GM18502 (cell line): ENCODE data around the gene CCDC85C.

Experiments used
- ATAC-seq: cut with Tn5 transposase; IDR thresholded peaks from one replicate; pipeline ENCODE4 v1.9.1; 2021; ENCODE audit warnings: mild to moderate bottlenecking; ENCODE audit not compliant: unreplicated experiment, poor library complexity

Gene CCDC85C

DNA sequence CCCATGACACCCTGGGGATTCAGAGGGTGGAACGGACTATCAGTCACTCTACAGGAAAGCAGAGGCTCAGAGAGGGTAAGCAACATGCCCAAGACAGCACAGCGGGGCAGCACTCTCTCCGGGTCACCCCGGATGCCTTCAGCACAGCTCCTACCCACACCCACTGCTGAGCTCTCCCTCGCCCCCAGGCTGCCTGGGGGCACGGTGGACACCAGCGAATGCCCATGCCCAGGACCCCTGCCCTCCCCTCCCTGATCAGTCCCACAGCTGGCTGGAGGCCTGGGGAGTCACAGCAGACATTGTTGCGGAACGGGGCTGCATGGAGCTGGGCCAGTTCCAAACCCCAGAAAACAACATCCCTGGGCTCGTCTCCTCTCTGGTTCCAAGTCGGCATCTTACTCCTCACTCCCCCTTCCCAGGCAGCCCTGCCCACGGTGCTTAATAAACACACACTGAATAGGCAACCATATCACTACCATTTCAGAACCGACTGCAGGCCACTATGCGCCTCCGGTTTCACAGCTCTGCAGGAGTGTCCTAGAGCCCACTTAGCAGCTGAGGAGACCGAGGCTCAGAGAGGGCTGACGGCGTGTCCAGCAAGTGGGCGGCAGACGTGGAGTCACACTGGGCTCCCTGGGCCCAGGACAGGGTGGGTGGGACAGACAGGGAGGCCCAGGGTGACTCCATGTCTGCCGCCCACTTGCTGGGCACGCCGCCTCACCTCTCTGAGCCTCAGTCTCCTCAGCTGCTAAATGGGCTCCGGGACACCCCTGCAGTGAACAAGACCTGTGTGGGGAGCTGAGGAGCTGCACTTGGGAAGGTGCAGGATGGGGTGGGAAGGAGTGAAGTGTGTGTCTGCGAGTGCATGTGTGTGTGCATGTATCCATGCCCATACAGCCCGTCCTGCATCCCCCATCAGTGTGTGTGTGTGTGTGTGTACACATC, 27.0 kb downstream of the CCDC85C start:
- no peak for ATAC-seq

DNA sequence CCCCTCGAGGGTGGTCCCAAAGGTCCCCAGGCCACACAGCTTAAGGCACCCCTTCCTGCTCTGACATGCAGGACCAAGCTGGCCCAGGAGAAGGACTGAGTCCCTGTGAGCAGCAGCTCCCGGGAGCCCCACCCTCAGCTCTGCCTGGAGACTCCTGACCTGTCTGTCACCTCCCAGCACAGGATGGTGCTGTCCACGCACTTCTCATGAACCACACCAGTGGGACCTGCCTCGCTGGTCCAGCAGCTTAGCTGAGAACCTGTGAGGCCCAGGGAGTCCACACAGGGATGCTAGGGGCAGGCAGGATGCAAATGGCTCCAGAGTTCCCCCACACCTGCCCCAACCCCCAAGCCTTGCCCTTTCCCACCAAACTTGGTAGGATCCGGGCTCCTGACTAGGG, 27.7 kb downstream of the CCDC85C start:
- no peak for ATAC-seq

- ATAC-seq = no peak
Measured at GRCh38 chr14:99575043-99576023, 28.7 kb downstream of the CCDC85C start.

GRCh38 chr14:99574099-99574880, 29.7 kb downstream of the CCDC85C start:
- ATAC-seq = no peak

DNA sequence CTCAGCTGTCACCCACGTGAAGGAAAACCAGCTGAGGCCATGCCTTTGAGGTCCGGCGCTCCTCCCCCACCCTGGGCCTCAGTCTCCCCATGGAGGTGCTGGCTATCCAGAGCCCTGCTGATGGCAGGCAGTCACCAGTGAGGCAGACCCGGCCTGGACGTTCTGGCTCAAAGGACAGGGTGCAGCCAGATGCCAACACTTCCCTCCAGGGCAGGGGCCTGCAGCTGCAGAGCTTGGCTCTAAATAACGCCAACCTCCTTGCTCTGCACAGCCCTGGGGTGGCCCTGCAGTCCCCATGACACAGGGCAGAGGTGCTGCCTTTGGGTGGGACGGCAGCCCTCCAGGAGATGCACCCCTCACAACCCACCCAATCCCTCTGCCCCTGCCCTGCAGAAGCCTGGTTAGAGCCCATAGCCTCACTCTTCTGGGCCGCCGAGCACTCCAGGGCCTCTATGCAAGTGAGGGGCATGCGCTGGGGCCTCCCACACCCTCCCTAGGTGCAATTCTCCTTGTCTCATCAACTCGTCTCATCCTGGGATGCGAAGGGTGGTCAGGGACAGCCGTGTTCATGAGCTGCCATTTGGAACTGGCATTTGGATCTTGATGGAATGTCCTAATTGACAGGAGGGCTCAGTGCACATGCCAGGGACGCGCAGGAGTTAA, 30.4 kb downstream of the CCDC85C start:
- ATAC-seq = no peak

GRCh38 chr14:99573000-99573330, 31.0 kb downstream of the CCDC85C start:
- ATAC-seq = no peak

DNA sequence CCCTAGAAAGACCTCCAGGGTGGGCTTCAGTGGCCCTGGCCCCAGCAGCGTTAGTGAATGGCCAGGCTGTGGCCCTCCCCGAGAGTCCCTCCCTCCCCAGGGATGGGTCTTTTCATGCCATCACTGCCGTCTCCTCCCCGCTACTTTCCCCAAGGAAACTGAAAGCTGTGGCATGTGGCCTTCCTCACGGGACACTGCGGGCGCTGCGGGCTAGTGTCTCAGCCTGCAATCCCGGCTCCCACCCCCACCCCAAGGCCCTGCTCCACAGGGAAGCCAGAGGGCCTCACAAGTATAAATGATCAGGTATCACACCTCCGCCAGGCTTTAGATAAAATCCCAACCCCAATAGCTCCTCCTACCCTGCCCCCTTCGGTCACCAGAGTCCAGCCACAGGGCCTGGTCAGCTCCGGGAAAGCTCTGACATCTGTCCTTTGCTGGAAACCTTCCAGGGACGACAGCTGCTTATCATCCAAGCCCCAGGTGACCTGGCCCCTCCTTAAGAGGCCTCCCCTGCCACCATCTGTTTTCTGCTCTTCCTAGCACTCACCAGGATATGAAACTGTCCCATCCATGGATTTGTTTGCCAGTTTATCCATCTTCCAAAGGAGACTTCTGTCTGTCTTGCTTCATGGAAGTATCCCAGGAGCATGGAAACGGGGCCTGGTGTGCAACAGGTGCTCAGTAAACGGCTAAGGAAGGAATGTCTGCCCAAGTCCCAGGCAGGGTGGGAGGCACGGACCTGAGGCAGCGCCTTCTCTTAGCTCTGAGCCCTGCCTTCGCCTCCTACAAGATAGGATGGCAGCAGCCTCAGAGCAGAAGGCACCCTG, 31.6 kb downstream of the CCDC85C start:
- no peak for ATAC-seq

DNA sequence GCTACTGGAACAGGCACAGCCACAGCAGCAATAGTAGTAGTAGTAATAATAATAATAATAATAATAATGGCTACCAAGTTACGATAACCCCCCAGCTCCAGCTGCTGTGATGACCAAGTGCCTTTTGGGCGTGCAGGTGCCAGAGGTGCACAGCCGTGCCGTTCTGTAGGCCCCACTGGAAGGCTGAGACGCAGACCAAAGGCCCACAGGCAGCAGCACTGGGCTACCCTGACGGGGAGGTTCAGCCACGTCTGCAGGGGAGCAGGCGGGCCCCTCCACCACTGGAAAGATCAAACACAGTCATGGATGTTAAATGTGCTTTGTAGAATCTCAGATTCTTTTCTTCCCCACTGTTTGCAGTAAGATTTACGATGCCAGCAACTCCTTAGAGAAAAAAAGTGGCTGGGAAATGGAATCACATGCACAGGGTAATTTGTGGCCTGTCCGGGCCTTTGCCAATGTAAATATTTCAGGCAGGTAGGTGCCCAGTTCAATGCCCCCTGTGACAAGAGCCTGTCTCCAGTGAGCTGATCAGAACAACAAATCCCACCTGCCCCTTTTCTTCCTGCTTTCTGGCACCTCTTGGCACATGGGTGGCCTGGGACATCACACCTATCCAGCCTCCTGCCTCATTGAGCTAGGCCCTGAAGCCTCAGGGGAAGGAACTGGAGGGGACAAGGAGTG, 32.6 kb downstream of the CCDC85C start:
- no peak for ATAC-seq

DNA sequence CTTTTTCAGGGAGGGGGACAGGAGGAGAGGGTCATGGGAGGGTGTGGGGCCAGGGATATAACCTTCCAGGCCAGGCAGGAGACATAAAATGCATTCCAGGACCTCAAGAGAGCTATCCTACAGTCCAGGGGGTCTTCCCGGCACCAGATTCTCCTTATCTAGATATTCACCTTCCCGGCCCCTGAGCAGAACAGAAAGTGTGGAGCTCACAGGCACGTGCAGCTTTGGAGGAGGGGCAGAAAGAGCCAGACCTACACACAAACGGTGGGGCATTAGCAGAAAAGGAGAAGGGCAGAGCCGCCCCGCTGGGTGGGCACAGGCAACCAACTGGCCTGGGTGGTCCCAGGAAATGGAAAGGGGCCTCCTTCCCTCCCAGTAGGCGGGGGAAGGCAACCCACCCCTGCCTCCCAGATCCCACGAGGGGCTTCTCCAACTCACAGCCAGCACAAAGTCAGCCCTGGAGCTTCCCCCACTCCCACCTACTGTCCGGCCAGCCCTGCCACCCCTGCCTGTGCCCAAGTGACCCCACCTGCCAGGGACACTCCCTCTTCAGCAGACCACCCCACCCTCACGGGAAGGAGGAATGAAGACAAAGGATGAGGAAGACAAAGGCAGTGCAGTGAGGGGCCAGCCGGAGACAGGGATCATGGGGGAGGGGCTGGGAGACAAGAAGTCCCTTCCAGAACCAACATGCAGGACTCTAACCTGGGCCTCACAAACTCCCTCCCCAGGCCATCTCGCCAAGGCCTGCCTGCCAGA, 33.3 kb downstream of the CCDC85C start:
- ATAC-seq = no peak

DNA sequence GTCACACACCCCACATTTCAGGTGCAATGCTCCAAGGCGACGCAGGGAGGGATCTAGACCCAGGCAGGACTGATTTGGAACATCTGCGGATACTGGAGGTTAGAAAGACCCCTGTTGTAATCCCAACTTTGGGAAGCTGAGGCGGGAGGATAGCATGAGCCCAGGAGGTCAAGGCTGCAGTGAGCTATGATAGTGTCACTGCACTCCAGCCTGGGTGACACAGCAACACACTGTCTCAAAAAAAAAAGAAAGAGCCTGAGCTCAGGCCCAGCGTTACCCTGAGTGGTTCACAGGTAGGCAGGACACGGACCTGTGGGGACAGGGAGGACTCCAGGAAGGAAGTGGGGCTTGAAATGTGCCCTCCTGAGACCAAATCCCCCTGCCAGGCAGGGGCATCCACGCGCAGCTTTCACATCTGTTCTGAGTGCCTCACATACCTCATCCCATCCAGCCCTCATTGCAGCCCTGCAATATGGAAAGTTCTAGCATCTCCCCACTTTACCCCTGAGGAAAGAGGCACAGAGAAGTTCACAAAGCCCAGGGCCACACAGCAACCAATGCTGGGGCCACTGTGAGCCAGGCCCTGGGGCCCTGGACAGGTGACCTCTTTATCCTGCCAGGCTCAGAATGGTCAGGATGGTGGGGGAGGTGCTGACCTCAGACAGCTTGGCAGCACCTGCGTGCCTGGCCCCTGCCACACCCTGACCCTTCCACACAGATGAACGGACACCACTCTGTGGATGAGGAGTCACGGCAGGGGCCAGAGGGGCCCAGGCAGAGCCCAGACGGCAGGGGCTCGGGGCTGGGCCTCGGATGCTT, 34.1 kb downstream of the CCDC85C start:
- ATAC-seq = no peak

DNA sequence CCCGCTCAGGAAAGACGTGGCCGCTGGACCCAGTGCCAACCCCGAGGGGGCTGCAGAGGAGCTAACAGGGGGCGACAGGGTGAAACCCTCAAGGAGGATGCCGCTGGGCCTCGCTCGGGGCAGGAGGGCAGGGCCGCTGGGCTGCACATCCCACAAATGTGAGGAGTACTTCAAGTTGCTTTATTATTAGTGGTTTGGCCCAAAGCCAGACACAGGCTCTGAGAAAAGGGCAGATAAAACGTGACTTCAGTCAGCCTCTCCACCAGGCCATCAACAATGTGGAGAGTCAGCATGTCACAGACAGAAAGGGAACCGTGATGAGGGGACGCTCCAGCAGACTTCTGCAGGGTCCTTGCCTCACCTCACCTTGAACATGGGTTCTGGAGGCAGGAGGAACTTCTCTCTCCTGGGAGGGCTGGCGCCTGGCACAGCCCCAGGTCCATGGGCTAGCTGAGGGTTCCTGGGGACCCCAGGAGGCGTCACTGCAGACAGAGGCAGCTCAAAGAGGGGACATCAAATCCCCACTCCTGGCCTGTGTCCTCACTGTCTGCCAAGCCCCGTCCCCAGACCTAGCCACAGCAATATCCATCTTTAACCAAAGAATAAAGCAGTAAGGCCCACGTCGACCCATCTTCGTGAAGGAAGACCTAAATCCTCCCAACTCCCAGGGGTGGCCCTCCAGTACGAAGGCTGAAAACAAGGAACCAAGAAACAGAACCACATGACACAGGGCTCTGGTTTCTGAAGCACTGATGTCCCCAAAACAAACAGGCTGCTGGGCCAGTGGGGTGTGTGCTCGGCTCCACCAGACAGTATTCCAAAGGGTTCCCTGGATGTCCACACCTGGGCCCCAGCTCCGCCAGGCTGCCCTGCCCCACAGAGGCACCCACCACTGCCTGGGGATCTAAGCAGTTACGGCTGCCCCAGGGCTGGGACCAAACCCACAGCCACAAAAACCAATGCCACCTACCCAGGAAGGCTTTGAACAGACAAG, 35.1 kb downstream of the CCDC85C start:
- ATAC-seq = no peak

- no peak for ATAC-seq
Measured at GRCh38 chr14:99566390-99567354, 37.3 kb downstream of the CCDC85C start.

DNA sequence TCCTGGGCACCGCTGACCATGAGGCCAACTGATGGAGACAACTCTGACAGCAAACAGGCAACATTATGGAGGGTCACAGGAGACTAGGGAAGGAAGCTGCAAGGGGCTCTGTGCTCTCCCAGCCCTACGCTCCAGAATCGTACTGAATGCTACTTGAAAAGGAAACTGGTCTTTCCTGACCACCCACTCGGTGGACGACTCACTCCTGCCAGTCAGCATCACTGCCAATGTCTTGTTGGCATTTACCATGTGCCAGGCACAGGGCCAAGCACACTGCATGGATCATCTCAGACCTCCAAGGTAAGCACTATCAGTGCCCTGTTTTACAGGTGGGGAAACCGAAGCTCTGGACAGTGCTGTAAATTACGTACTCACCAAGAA, 38.0 kb downstream of the CCDC85C start:
- ATAC-seq = no peak

- no peak for ATAC-seq
Measured at GRCh38 chr14:99565383-99565782, 38.6 kb downstream of the CCDC85C start.

DNA sequence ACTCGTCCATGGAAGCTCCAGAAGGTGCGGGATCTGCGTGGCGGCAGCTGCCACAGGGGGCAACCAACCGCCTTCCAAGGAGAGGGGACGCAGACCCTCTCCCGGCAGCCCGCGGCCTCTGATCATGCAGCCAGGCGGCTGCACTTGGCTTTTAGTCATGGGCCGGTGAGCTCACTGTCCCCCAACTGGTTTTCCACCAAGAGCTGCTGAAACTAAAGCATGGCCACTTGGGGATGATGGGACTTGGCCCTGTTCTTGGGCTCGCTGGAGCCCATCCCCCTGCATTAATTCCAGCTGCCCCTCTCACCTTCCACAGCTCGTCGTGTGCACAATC, 39.1 kb downstream of the CCDC85C start:
- no peak for ATAC-seq
